HepG2 (cell line): Measurements from ENCODE around the gene PASK. TPM values are rescaled to one million over a fixed set of nuclear protein-coding genes. Genes with fewer than 3 reads are reported as not detected.

Experiments used
- ATF4 ChIP-seq, 2 experiments: fragments of 450-650 bp in 1 of 2; sonication (generic) in 1 of 2; formaldehyde crosslinking; IDR thresholded peaks; 2 replicates each; pipeline versions ENCODE4 v1.5.0 to v1.8.0; 2020 to 2022; ENCODE audit warnings: mild to moderate bottlenecking in 1 of 2, missing genetic modification reagents in 1 of 2
- BRD4 ChIP-seq: sonication (generic); formaldehyde crosslinking; IDR thresholded peaks from 2 replicates; pipeline ENCODE4 v1.4.0; 2020; ENCODE audit warnings: missing genetic modification reagents
- FOXA1 ChIP-seq, 2 experiments: fragments of 450-650 bp in 1 of 2; sonication (generic) in 1 of 2; formaldehyde crosslinking in 1 of 2; IDR thresholded peaks; 2 replicates each; pipeline versions ENCODE4 v1.4.0 to v1.6.1; 2016 to 2020; ENCODE audit warnings: missing genetic modification reagents in 1 of 2
- FOXA3 ChIP-seq: IDR thresholded peaks from 2 replicates; pipeline ENCODE4 v1.6.1; 2016; ENCODE audit warnings: missing genetic modification reagents, missing compliant biosample characterization
- FOXC1 ChIP-seq: sonication (generic); formaldehyde crosslinking; IDR thresholded peaks from 2 replicates; pipeline ENCODE4 v1.8.0; 2022; ENCODE audit warnings: mild to moderate bottlenecking, missing genetic modification reagents, borderline replicate concordance
- HDAC6 ChIP-seq: fragments of 200-600 bp; sonication (generic); IDR thresholded peaks from 2 replicates; pipeline ENCODE4 v1.7.0; 2017; ENCODE audit warnings: mild to moderate bottlenecking, antibody characterized with exemption, low read length, low read depth
- HES4 ChIP-seq: sonication (generic); formaldehyde crosslinking; IDR thresholded peaks from 2 replicates; pipeline ENCODE4 v1.9.0; 2021; ENCODE audit warnings: mild to moderate bottlenecking, missing genetic modification reagents, borderline replicate concordance
- HNRNPL ChIP-seq: fragments of 200-400 bp; formaldehyde crosslinking; IDR thresholded peaks from 2 replicates; pipeline ENCODE4 v1.6.1; 2017; ENCODE audit warnings: mild to moderate bottlenecking, low read depth, low read length
- KDM4B ChIP-seq: sonication (generic); formaldehyde crosslinking; IDR thresholded peaks from 2 replicates; pipeline ENCODE4 v1.4.0; 2020; ENCODE audit warnings: missing genetic modification reagents
- PAWR ChIP-seq: sonication (generic); formaldehyde crosslinking; IDR thresholded peaks from 2 replicates; pipeline ENCODE4 v1.4.0; 2020; ENCODE audit warnings: missing genetic modification reagents, mild to moderate bottlenecking, borderline replicate concordance
- PRDM4 ChIP-seq: sonication (generic); formaldehyde crosslinking; IDR thresholded peaks from 2 replicates; pipeline ENCODE4 v1.9.0; 2021; ENCODE audit warnings: missing genetic modification reagents, borderline replicate concordance
- RFXANK ChIP-seq: IDR thresholded peaks from 2 replicates; pipeline ENCODE4 v1.6.1; 2016
- SMAD9 ChIP-seq: sonication (generic); formaldehyde crosslinking; IDR thresholded peaks from 2 replicates; pipeline ENCODE4 v1.5.1; 2020; ENCODE audit warnings: mild to moderate bottlenecking, missing genetic modification reagents
- STAG1 ChIP-seq: sonication (generic); formaldehyde crosslinking; IDR thresholded peaks from 2 replicates; pipeline ENCODE4 v1.4.0; 2020; ENCODE audit warnings: missing genetic modification reagents
- ZC3H13 ChIP-seq: sonication (generic); formaldehyde crosslinking; IDR thresholded peaks from 2 replicates; pipeline ENCODE4 v1.8.1; 2023; ENCODE audit warnings: mild to moderate bottlenecking, missing genetic modification reagents, moderate library complexity
- ZMYM3 ChIP-seq: sonication (generic); formaldehyde crosslinking; IDR thresholded peaks from 2 replicates; pipeline ENCODE4 v1.5.1; 2020; ENCODE audit warnings: mild to moderate bottlenecking, missing genetic modification reagents
- ZNF251 ChIP-seq: sonication (generic); formaldehyde crosslinking; IDR thresholded peaks from 2 replicates; pipeline ENCODE4 v1.9.0; 2021; ENCODE audit warnings: mild to moderate bottlenecking, missing genetic modification reagents
- ZNF3 ChIP-seq: IDR thresholded peaks from 2 replicates; pipeline ENCODE4 v1.7.0; 2017; ENCODE audit warnings: inconsistent platforms
- ZNF331 ChIP-seq: sonication (generic); formaldehyde crosslinking; IDR thresholded peaks from 2 replicates; pipeline ENCODE4 v1.4.0; 2020; ENCODE audit warnings: missing genetic modification reagents
- ZNF451 ChIP-seq: sonication (generic); formaldehyde crosslinking; IDR thresholded peaks from 2 replicates; pipeline ENCODE4 v1.5.0; 2020; ENCODE audit warnings: mild to moderate bottlenecking, missing genetic modification reagents
- ZNF569 ChIP-seq: sonication (generic); formaldehyde crosslinking; IDR thresholded peaks from 2 replicates; pipeline ENCODE4 v1.5.0; 2020; ENCODE audit warnings: mild to moderate bottlenecking, missing genetic modification reagents, moderate library complexity, borderline replicate concordance
- ZZZ3 ChIP-seq: sonication (generic); formaldehyde crosslinking; IDR thresholded peaks from 2 replicates; pipeline ENCODE4 v1.4.0; 2020; ENCODE audit warnings: missing genetic modification reagents, mild to moderate bottlenecking, borderline replicate concordance
- polyA plus RNA-seq, 8 experiments: library from polyadenylated mRNA; depleted of rRNA in 3 of 8; stranded (reverse) in 7 of 8; unstranded in 1 of 8; fragments of >200 nt; fragmentation: Illumina TruSeq in 4 of 8; extraction: Trizol in 4 of 8; gene quantifications; 2 replicates each; pipeline versions ENCODE4 v1.2.1 to v1.2.3, GENCODE V29; 2011 to 2016; ENCODE audit warnings: low read depth in 4 of 8, missing spikeins in 1 of 8, mixed read lengths in 1 of 8; ENCODE audit not compliant: insufficient read depth in 1 of 8
- total RNA-seq, 5 experiments: library from RNA; depleted of rRNA; stranded (reverse); fragments of >200 nt; fragmentation: Illumina TruSeq; extraction: Trizol; gene quantifications; 2 replicates each; pipeline ENCODE4 v1.2.3, GENCODE V29; 2016; ENCODE audit warnings: low read depth in 1 of 5
- TF ChIP-seq, protein P1 (sequence below): sonication (generic); formaldehyde crosslinking; IDR thresholded peaks from 2 replicates; pipeline ENCODE4 v1.4.0; 2020; ENCODE audit warnings: missing genetic modification reagents
- TF ChIP-seq, protein P2 (sequence below): IDR thresholded peaks from 2 replicates; pipeline ENCODE4 v1.6.1; 2012; ENCODE audit warnings: low read depth, low read length, improper control_type of control experiment

PASK gene
- total and polyA plus RNA-seq, 2 of the 13 experiments (the other 11 are each of a cell fraction or from before 2014, with no cell fraction given): 6.9 to 17.0 TPM

- TF ChIP-seq ZMYM3 (CRISPR knock-in tag): peak; percentile 98
- no peak for TF ChIP-seq HDAC6
- no peak for TF ChIP-seq HNRNPL
- peak; percentile 35; the same call in 1 of the 2 replicates for TF ChIP-seq FOXA3 (CRISPR knock-in tag)
- TF ChIP-seq RFXANK (CRISPR knock-in tag): no peak
- TF ChIP-seq SMAD9 (CRISPR knock-in tag): no peak
- no peak; the same call in 1 of the 2 replicates for TF ChIP-seq ZNF569
- no peak for TF ChIP-seq ZNF251 (CRISPR knock-in tag)
- TF ChIP-seq STAG1: peak; percentile 70
- TF ChIP-seq ZZZ3: no peak; the same call in 1 of the 2 replicates
- peak; percentile 66; the same call in 1 of the 2 replicates for TF ChIP-seq FOXC1 (CRISPR knock-in tag)
- TF ChIP-seq, protein P1, sequence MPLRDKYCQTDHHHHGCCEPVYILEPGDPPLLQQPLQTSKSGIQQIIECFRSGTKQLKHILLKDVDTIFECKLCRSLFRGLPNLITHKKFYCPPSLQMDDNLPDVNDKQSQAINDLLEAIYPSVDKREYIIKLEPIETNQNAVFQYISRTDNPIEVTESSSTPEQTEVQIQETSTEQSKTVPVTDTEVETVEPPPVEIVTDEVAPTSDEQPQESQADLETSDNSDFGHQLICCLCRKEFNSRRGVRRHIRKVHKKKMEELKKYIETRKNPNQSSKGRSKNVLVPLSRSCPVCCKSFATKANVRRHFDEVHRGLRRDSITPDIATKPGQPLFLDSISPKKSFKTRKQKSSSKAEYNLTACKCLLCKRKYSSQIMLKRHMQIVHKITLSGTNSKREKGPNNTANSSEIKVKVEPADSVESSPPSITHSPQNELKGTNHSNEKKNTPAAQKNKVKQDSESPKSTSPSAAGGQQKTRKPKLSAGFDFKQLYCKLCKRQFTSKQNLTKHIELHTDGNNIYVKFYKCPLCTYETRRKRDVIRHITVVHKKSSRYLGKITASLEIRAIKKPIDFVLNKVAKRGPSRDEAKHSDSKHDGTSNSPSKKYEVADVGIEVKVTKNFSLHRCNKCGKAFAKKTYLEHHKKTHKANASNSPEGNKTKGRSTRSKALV (CRISPR knock-in tag): no peak; the same call in 1 of the 2 replicates
- TF ChIP-seq HES4 (CRISPR knock-in tag): peak; percentile 83; the same call in 1 of the 2 replicates
- no peak for TF ChIP-seq ZNF3 (CRISPR knock-in tag)
- no peak for TF ChIP-seq PAWR (CRISPR knock-in tag)
- no peak for TF ChIP-seq PRDM4 (CRISPR knock-in tag)
- 0 out of 2 replicates have a peak, but pooled peaks have one; percentile 48 for TF ChIP-seq ZC3H13
- no peak for TF ChIP-seq KDM4B
- TF ChIP-seq BRD4 (CRISPR knock-in tag): peak; percentile 23; the same call in 1 of the 2 replicates
- no peak for TF ChIP-seq FOXA1 (IDR thresholded peaks at IDR 0.05)
- no peak for TF ChIP-seq FOXA1 (CRISPR knock-in tag; IDR thresholded peaks at IDR 0.05)
- TF ChIP-seq, protein P2, sequence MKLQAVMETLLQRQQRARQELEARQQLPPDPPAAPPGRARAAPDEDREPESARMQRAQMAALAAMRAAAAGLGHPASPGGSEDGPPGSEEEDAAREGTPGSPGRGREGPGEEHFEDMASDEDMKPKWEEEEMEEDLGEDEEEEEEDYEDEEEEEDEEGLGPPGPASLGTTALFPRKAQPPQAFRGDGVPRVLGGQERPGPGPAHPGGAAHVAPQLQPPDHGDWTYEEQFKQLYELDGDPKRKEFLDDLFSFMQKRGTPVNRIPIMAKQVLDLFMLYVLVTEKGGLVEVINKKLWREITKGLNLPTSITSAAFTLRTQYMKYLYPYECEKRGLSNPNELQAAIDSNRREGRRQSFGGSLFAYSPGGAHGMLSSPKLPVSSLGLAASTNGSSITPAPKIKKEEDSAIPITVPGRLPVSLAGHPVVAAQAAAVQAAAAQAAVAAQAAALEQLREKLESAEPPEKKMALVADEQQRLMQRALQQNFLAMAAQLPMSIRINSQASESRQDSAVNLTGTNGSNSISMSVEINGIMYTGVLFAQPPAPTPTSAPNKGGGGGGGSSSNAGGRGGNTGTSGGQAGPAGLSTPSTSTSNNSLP: no peak
- TF ChIP-seq ATF4 (CRISPR knock-in tag; IDR thresholded peaks at IDR 0.05): no peak; a peak in 1 of 4 replicates
- 0 out of 2 replicates have a peak, but pooled peaks have one; percentile 6 for TF ChIP-seq ZNF331
- no peak; the same call in 1 of the 2 replicates for TF ChIP-seq ZNF451
These were observed 820 bp upstream of the PASK start, which contains the start of gene PPP1R7 (continued) for GRCh38 chr2:241149925-241150659.
